ENCODE measurements around the gene BCAS1. TPM values are rescaled to one million over a fixed set of nuclear protein-coding genes. Genes with fewer than 3 reads are reported as not detected.

Gene BCAS1
- total RNA-seq, 1 experiment from 2014 or later, result 0.17 TPM

GRCh38 chr20:53927990-53928389, 142.4 kb downstream of the BCAS1 start (continued):
- no peak for TF ChIP-seq YY1 (IDR thresholded peaks at IDR 0.05; ENCODE audit: extremely low read depth, insufficient replicate concordance, low read depth, low read length)
- no peak for TF ChIP-seq EZH2phosphoT487 (IDR thresholded peaks at IDR 0.05; ENCODE audit: borderline replicate concordance)
- no peak for TF ChIP-seq CEBPB (IDR thresholded peaks at IDR 0.05; ENCODE audit: low read depth)
- no peak for TF ChIP-seq SRF (IDR thresholded peaks at IDR 0.05; ENCODE audit: low read depth)
- no peak for TF ChIP-seq REST (IDR thresholded peaks at IDR 0.05; ENCODE audit: low read depth)
- no peak for TF ChIP-seq ATF3 (IDR thresholded peaks at IDR 0.05)
- no peak for TF ChIP-seq TCF7L2 (IDR thresholded peaks at IDR 0.05; ENCODE audit: borderline replicate concordance, extremely low read depth, insufficient read depth, insufficient read length)

- CTCF ChIA-PET, result no interaction called here
- no peaks in the 10 kb centered on the region for H3K9me3 ChIP-seq (ENCODE audit: control insufficient read depth in 1 of 2, insufficient read depth in 1 of 2, low read depth in 1 of 2, low read length in 2 of 2)
- no peak overlapping the region for H3K4me3 ChIP-seq (replicated peaks in 1 of 2; ENCODE audit: low read depth in 1 of 2, low read length in 2 of 2)
- TF ChIP-seq FOSL1 (IDR thresholded peaks at IDR 0.05; ENCODE audit: low read depth) (peak; percentile 30), RAD21 (IDR thresholded peaks at IDR 0.05; ENCODE audit: low read depth) (no peak)
- intact Hi-C loops (cut with micrococcal nuclease), result no loop called here
- no peaks in the 10 kb centered on the region for H3K27me3 ChIP-seq (ENCODE audit: insufficient read depth, low read length)
- no peaks in the 10 kb centered on the region for H3K36me3 ChIP-seq (ENCODE audit: control insufficient read depth in 1 of 2, insufficient read depth in 2 of 2, low read length in 2 of 2)
- H2AFZ ChIP-seq (ENCODE audit: low read depth, low read length, poor library complexity, severe bottlenecking), result no peak overlapping the region
- H3K79me2 ChIP-seq (ENCODE audit: insufficient read depth, low read length), result no peaks in the 10 kb centered on the region
- H3K4me1 ChIP-seq (ENCODE audit: control insufficient read depth in 1 of 2, insufficient read depth in 2 of 2, low read length in 2 of 2), result peaks cover 0 to 20% of the 10 kb centered on the region in 2 experiments; a peak in 2 of 4 replicates
- H3K9ac ChIP-seq (ENCODE audit: low read length), result no peak overlapping the region
- H3K4me2 ChIP-seq (ENCODE audit: low read length), result no peak overlapping the region
- no TSS peak for BruUV-seq (replicated peaks)
- POLR2A ChIA-PET, result no interaction called here
- H3K27ac ChIP-seq (ENCODE audit: low read depth, low read length), result no peak overlapping the region
- DNase-seq (ENCODE audit: low read depth, low spot score) (no peak), ATAC-seq (no peak)
- no peaks in the 10 kb centered on the region for H3K9me2 ChIP-seq (ENCODE audit: insufficient read depth)
- RAD21 ChIA-PET (ENCODE audit: low non-redundant PET in 1 of 2, low total read pairs in 2 of 2, uncharacterized antibody in 2 of 2, unreplicated experiment in 2 of 2), result interaction anchor here in 1 of 2 experiments (0.6 kb wide), 1 partner anchor 47 kb away, joined by 6 read pairs; no protein-coding TSS in a partner anchor
- H4K20me1 ChIP-seq (ENCODE audit: insufficient read depth), result no peaks in the 10 kb centered on the region
These were observed 143.9 kb downstream of the BCAS1 start for GRCh38 chr20:53926428-53927028.
